ENCODE data around the gene RAB34.

The RAB34 gene

DNA sequence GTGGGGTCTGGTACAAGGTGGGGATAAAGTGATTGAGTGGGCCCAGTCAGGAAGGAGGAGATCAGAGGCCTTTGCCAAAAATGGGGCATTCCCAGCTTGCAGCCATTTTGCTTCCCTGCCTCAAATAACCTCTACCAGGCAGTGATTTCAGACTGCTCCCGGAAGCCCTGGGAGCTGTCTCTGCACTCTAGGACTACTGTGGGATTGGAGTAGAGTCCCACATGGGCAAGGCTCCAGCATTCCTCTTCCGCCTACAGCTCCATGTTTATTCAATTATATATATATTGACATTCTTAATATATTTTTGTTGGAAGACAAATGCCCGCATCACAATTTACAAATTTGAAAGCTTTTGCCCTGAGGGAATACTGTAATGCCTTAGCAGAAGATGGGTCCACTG lies 42.2 kb downstream of the RAB34 start:
- DNase-seq = peak; percentile 22

DNA sequence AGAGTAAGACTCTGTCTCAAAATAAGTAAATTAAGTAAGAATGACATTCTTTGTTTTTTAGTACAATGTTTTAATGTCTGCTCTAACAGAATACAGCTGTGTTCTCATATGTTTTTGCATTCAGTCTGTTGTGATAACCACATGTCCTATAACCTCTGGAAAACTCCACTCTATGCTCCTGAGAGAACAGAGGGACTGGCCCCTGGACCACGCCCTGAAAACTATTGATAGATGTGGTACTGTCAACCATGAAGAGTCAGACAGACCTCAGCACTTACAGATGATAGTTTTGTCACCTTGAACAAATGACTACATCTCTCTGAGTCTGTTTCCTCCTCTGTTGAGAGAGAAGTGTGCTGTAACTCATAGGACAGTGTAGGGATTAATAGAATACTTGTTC lies 47.8 kb downstream of the RAB34 start:
- DNase-seq = no peak

DNA sequence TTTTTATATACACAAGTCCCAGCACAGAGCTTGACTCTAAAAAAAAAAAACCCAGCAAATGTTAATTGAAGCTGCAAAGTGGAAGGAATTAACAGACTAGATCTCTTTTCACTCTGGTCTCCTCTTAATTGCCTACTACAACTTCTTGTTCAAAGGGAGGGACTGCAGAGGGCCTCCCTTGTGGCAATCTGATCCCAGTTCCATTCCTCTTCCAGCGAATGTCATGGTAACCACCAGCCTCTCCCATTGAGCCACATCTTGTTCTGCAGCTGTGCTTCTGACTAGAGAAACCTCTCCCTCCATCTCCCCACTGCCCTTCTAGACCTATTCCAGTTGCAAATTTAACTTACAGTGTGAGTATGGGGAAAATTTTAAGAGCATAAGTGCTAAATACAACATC lies 49.8 kb downstream of the RAB34 start:
- no peak for DNase-seq

DNA sequence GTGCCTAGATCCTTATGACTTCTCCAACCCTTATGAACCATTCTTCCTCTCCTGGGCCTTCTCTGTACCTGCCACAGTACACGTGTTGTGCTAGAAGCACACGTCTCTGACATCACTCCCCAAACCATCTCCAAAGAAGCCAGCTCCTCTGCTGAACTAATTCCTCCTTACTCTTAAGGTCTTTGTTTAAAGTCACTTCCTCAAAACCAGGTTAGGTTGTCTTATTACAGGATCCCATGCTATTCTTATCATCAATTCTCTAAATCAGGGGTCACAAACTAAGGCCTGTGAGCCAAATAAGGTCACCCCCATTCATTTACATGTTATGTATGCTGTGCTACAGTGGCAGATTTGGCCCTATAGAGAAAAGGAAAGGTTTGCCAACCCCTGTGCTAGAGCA lies 51.7 kb downstream of the RAB34 start:
- no peak for DNase-seq
